Measurements from ENCODE around the gene SPINK13. TPM values are rescaled to one million over a fixed set of nuclear protein-coding genes. Genes with fewer than 3 reads are reported as not detected.
"Not testable (repeated sequence)": the region's sequence is repeated elsewhere in the genome, so short reads cannot be mapped to it uniquely, and the experiment has no call there.

Gene SPINK13
- total RNA-seq, 2 donors from 2014 or later = not detected

- ATAC-seq = peak in 1 of 2 donors; percentile 46
- Mint-ChIP-seq H3K9me3 (no peaks in the 10 kb centered on the region), H3K27ac (no peak overlapping the region), H3K36me3 (no peaks in the 10 kb centered on the region)
- DNase-seq (ENCODE audit: low spot score in 2 of 2) = no peak
Measured at GRCh38 chr5:148290271-148291195, 21.9 kb downstream of the SPINK13 start.

GRCh38 chr5:148297731-148298130, 29.1 kb downstream of the SPINK13 start:
- DNase-seq (ENCODE audit: low spot score in 2 of 2) = no peak
- no peak for ATAC-seq
- no peaks in the 10 kb centered on the region for H3K9me3 Mint-ChIP-seq
- H3K27ac Mint-ChIP-seq = no peak overlapping the region
- no peaks in the 10 kb centered on the region for H3K36me3 Mint-ChIP-seq

DNA sequence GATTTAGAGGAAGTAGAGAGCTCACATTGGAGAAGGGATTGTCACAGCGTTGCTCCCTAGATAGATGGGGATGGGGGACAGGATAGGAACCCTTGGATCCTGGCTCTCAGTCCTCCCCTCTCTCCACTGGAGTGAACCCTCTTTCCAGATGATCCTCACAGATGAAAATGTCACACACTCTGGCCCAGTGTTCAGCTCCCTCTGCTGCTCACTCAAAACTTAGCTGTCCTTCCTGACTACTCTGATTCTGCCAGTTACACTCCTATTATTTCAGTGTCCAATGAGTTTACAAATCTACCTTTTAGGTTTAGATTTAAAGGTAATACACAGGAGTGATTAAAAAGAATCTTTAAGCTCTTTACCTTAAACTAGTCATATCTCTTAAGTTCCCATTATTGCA, 37.9 kb downstream of the SPINK13 start:
- ATAC-seq = no peak
- no peak for DNase-seq (ENCODE audit: low spot score in 2 of 2)
- Mint-ChIP-seq H3K9me3 (peaks cover 12 to 13% of the 10 kb centered on the region in 2 donors), H3K27ac (no peak overlapping the region), H3K36me3 (peaks cover 0 to 19% of the 10 kb centered on the region in 2 donors)

- peaks cover 12 to 13% of the 10 kb centered on the region in 2 donors for H3K9me3 Mint-ChIP-seq
- H3K27ac Mint-ChIP-seq = no peak overlapping the region
- no peak for ATAC-seq
- no peak for DNase-seq (ENCODE audit: low spot score in 2 of 2)
- H3K36me3 Mint-ChIP-seq = peaks cover 0 to 19% of the 10 kb centered on the region in 2 donors
Measured at GRCh38 chr5:148309019-148309418, 40.4 kb downstream of the SPINK13 start.

DNA sequence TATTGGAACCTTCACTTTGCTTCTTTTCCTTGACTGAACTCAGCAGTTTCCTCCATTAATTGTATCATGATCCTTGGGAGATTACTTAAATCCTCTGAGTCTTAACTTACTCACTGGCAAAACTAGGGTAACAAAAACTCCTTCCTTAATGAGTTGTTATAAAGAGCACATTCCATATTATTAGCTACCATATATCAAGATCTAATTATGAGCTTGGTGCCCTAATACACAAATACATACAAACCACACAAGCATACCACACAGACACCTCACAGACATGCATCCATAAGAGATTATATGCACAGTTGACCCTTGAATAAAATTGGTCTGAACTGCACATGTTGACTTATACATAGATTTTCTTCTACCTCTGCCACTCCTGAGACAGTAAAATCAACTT, 41.2 kb downstream of the SPINK13 start:
- Mint-ChIP-seq H3K27ac (no peak overlapping the region), H3K9me3 (peaks cover 12 to 13% of the 10 kb centered on the region in 2 donors), H3K36me3 (peaks cover 0 to 19% of the 10 kb centered on the region in 2 donors)
- no peak for ATAC-seq
- DNase-seq (ENCODE audit: low spot score in 2 of 2) = no peak

DNA sequence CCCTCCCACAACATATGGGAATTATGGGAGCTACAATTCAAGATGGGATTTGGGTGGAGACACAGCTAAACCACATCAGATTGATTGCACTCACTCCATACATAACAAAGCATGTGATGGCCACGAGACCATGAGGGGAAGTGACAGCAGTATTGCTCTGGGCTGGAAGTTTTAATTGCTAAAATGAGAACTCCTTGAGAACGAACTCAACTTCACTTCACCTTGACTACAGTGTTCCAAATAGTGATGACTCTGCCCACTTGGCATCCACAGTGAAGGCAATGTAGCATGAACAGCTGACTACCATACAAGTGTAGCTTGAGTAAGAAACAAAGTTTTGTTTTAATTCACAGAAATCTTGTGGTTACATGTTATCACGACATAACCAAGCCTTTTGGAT, 42.9 kb downstream of the SPINK13 start:
- Mint-ChIP-seq H3K9me3 (peaks cover 12 to 13% of the 10 kb centered on the region in 2 donors), H3K36me3 (peaks cover 0 to 19% of the 10 kb centered on the region in 2 donors), H3K27ac (no peak overlapping the region)
- DNase-seq (ENCODE audit: low spot score in 2 of 2) (no peak), ATAC-seq (no peak)

DNA sequence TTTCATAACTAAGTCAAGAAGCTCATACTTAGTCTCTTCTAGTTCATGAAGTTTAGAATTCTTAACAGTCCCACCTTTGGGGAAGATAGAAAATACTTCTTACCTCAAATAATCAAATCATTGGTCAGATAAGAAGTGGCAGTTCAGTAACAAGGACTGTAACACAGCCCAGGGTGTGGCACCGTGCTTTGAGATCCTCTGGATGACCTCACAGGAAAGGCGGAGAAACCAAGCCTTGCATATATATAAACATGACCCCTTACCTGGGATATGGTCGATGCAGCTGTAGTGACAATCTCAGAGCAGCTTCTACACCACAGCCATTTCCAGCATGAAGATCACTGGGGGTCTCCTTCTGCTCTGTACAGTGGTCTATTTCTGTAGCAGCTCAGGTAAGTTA, 43.6 kb downstream of the SPINK13 start, which contains the start of gene SPINK7:
TSS of gene SPINK7 (plus strand) at position 271 of the 400 bp plus-strand sequence. CDS start at position 332, 61 bp downstream.
- DNase-seq (ENCODE audit: low spot score in 2 of 2) (no peak), ATAC-seq (no peak)
- no peak within 1 kb of the TSS for H3K27ac Mint-ChIP-seq
- peaks cover 12 to 13% of the 10 kb centered on the region in 2 donors for H3K9me3 Mint-ChIP-seq
- H3K36me3 Mint-ChIP-seq = peaks cover 0 to 19% of the 10 kb centered on the region in 2 donors

DNA sequence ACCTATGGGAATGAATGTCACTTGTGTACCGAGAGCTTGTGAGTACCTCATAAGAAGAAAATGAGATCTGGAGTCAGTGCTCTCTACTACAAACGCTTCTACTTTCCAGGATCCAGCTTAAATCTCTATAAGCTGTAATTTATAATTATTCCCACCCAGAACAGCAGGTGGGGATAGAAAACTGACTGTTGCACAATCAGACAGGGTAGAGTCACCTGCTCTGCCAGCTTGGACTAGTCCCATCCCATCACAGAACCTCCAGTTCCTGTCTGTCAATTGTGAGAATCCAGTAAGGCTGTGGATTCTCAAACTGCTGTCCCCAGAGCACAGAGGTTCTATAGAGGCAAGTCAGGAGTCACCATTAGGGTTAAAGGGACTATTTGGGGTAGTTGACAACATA, 45.6 kb downstream of the SPINK13 start:
- DNase-seq (ENCODE audit: low spot score in 2 of 2) (no peak), ATAC-seq (no peak)
- Mint-ChIP-seq H3K27ac (no peak overlapping the region), H3K36me3 (peaks cover 0 to 7% of the 10 kb centered on the region in 2 donors), H3K9me3 (peaks cover 5 to 10% of the 10 kb centered on the region in 2 donors)

GRCh38 chr5:148314731-148315130, 46.1 kb downstream of the SPINK13 start:
- H3K27ac Mint-ChIP-seq = no peak overlapping the region
- H3K36me3 Mint-ChIP-seq = peaks cover 0 to 5% of the 10 kb centered on the region in 2 donors
- ATAC-seq = no peak
- peaks cover 0 to 4% of the 10 kb centered on the region in 2 donors for H3K9me3 Mint-ChIP-seq
- no peak for DNase-seq (ENCODE audit: low spot score in 2 of 2)

- not testable (repeated sequence) for H3K27ac Mint-ChIP-seq; DNase-seq (ENCODE audit: low spot score in 2 of 2)
Measured at GRCh38 chr5:148320011-148320963, 51.7 kb downstream of the SPINK13 start.

GRCh38 chr5:148333262-148333849, 64.8 kb downstream of the SPINK13 start:
- Mint-ChIP-seq H3K36me3 (peaks cover 6 to 19% of the 10 kb centered on the region in 2 donors), H3K9me3 (peaks cover 5 to 16% of the 10 kb centered on the region in 2 donors), H3K27ac (no peak overlapping the region)
- DNase-seq (ENCODE audit: low spot score in 2 of 2) (no peak), ATAC-seq (no peak)

More at GRCh38 chr5:148320011-148320963, 51.7 kb downstream of the SPINK13 start:
- H3K9me3 Mint-ChIP-seq, ATAC-seq, H3K36me3 Mint-ChIP-seq: not testable (repeated sequence)

DNA sequence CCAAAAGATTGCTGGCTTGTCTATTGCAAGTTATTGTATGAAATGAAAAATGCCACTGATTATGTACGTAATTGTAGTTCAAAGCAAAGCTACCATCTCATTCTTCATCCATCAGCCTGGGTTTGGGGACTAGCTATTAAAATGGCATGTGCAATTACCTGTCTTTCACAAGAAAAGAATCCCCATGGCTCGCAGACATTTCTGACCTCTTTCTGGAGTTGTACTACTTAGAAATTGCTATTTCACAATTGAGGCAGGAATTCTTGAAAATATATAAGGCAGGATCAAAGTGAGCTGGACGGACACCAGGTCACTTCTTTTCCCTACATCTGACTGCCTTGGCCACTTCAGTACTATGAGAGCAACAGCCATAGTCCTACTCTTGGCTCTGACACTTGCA, 66.7 kb downstream of the SPINK13 start, which contains the start of gene SPINK9:
TSS of gene SPINK9 (plus strand) at position 301 of the 400 bp plus-strand sequence. CDS start at position 356, 55 bp downstream.
- peaks cover 6 to 9% of the 10 kb centered on the region in 2 donors for H3K36me3 Mint-ChIP-seq
- DNase-seq (ENCODE audit: low spot score in 2 of 2) (no peak), ATAC-seq (no peak)
- no peak within 1 kb of the TSS for H3K27ac Mint-ChIP-seq
- peaks cover 0 to 7% of the 10 kb centered on the region in 2 donors for H3K9me3 Mint-ChIP-seq

Other genes with a start within 250 kb of the SPINK13 start
- gene SPINK5, start 204.8 kb upstream of the SPINK13 start, total RNA-seq = not detected
- gene SPINK14, start 100.2 kb upstream of the SPINK13 start, total RNA-seq = not detected
- gene SPINK6, start 65.8 kb upstream of the SPINK13 start, total RNA-seq = not detected
- not detected for gene MARCOL, start 30.3 kb upstream of the SPINK13 start, total RNA-seq
- not detected for gene SPINK7, start 43.6 kb downstream of the SPINK13 start, total RNA-seq
- not detected for gene SPINK9, start 66.8 kb downstream of the SPINK13 start, total RNA-seq
- gene FBXO38, start 115.2 kb downstream of the SPINK13 start, total RNA-seq = 10 to 100 TPM; 48.7 to 60.3 TPM

All from activated naive CD4-positive, alpha-beta T cell treated with anti-CD3 and anti-CD28 coated beads, Interleukin-2, amount 50 U/mL, for 72 hours (primary cell).